ENCODE data around the gene IL2RG. TPM values are rescaled to one million over a fixed set of nuclear protein-coding genes. Genes with fewer than 3 reads are reported as not detected.

IL2RG gene
- total and polyA plus RNA-seq, 4 donors = 2.2 to 4.0 (median 3.3) TPM

- Histone ChIP-seq H3K36me3 (ENCODE audit: control insufficient read depth in 4 of 4, insufficient read depth in 3 of 4, low read depth in 1 of 4, low read length in 3 of 4) (peaks cover 3 to 18% (median 8%) of the 10 kb centered on the region in 4 donors), H3K27ac (ENCODE audit: low read depth in 1 of 2, low read length in 2 of 2) (no peak overlapping the region), H3K4me3 (ENCODE audit: low read depth in 1 of 3, low read length in 3 of 3) (no peak overlapping the region), H3K4me1 (ENCODE audit: control insufficient read depth in 4 of 4, insufficient read depth in 4 of 4, low read length in 3 of 4) (peaks cover 0 to 6% (median 3%) of the 10 kb centered on the region in 4 donors), H3K9me3 (ENCODE audit: control insufficient read depth in 4 of 4, low read length in 3 of 4) (no peaks in the 10 kb centered on the region), H3K9ac (ENCODE audit: low read depth in 1 of 2, low read length in 2 of 2) (no peak overlapping the region), H3K27me3 (ENCODE audit: control insufficient read depth in 4 of 4, insufficient read depth in 4 of 4, low read length in 3 of 4) (no peaks in the 10 kb centered on the region)
- no peak for TF ChIP-seq HNF4A (conservative IDR thresholded peaks at IDR 0.05)
- TF ChIP-seq NR2F2 (IDR thresholded peaks at IDR 0.05) = no peak
- no peak for TF ChIP-seq CTCF (IDR thresholded peaks at IDR 0.05; ENCODE audit: low read depth, low read length, missing input control)
- TF ChIP-seq ATF3 (IDR thresholded peaks at IDR 0.05) = no peak
- no peak for TF ChIP-seq FOXA2 (IDR thresholded peaks at IDR 0.05)
- no peak for DNase-seq (ENCODE audit: low spot score)
- 62% methylated on average over 6 of the region's 6 CpGs for WGBS
Measured at GRCh38 chrX:71143508-71143907, 32.1 kb upstream of the IL2RG start.

DNA sequence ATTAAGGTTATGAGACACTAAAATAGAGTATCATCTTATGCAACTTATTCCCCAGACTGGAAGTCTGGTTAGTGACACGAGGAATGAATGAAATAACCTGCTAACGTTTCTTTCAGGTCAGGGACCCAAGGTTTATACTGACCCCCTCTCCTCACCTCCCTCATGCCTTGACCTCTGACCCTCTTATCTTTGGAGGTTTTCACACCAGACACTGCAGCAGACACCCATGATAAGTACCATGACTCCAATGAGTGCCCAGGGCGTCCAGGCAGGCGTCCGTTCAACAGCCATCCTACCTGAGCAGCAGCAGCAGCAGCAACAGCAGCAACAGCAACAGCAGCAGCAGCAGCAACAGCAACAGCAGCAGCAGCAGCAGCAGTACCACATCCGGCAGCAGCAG is 29.1 kb upstream of the IL2RG start:
- DNase-seq (ENCODE audit: low spot score) = no peak
- Histone ChIP-seq H3K9ac (ENCODE audit: low read depth in 1 of 2, low read length in 2 of 2) (no peak overlapping the region), H3K27ac (ENCODE audit: low read depth in 1 of 2, low read length in 2 of 2) (no peak overlapping the region), H3K9me3 (ENCODE audit: control insufficient read depth in 4 of 4, low read length in 3 of 4) (no peaks in the 10 kb centered on the region), H3K27me3 (ENCODE audit: control insufficient read depth in 4 of 4, insufficient read depth in 4 of 4, low read length in 3 of 4) (no peaks in the 10 kb centered on the region), H3K4me1 (ENCODE audit: control insufficient read depth in 4 of 4, insufficient read depth in 4 of 4, low read length in 3 of 4) (peaks cover 0 to 6% (median 1%) of the 10 kb centered on the region in 4 donors), H3K4me3 (ENCODE audit: low read depth in 1 of 3, low read length in 3 of 3) (no peak overlapping the region), H3K36me3 (ENCODE audit: control insufficient read depth in 4 of 4, insufficient read depth in 3 of 4, low read depth in 1 of 4, low read length in 3 of 4) (peaks cover 11 to 43% (median 17%) of the 10 kb centered on the region in 4 donors)
- TF ChIP-seq HNF4G (IDR thresholded peaks at IDR 0.05) (no peak), HNF4A (conservative IDR thresholded peaks at IDR 0.05) (no peak), RXRA (IDR thresholded peaks at IDR 0.05) (no peak), NR2F2 (IDR thresholded peaks at IDR 0.05) (no peak), FOXA1 (IDR thresholded peaks at IDR 0.05) (no peak), FOXA2 (IDR thresholded peaks at IDR 0.05) (no peak), YY1 (IDR thresholded peaks at IDR 0.05) (no peak), CTCF (IDR thresholded peaks at IDR 0.05; ENCODE audit: low read depth, low read length, missing input control) (no peak), GABPA (IDR thresholded peaks at IDR 0.05 in 1 of 2, conservative IDR thresholded peaks at IDR 0.05 in 1 of 2) (no peak), RAD21 (IDR thresholded peaks at IDR 0.05) (no peak), TAF1 (conservative IDR thresholded peaks at IDR 0.05) (no peak), EGR1 (IDR thresholded peaks at IDR 0.05; ENCODE audit: low read depth in 2 of 2) (no peak), ATF3 (IDR thresholded peaks at IDR 0.05) (no peak), MAX (IDR thresholded peaks at IDR 0.05) (no peak), SP1 (IDR thresholded peaks at IDR 0.05) (no peak)
- TF ChIP-seq, protein P1, sequence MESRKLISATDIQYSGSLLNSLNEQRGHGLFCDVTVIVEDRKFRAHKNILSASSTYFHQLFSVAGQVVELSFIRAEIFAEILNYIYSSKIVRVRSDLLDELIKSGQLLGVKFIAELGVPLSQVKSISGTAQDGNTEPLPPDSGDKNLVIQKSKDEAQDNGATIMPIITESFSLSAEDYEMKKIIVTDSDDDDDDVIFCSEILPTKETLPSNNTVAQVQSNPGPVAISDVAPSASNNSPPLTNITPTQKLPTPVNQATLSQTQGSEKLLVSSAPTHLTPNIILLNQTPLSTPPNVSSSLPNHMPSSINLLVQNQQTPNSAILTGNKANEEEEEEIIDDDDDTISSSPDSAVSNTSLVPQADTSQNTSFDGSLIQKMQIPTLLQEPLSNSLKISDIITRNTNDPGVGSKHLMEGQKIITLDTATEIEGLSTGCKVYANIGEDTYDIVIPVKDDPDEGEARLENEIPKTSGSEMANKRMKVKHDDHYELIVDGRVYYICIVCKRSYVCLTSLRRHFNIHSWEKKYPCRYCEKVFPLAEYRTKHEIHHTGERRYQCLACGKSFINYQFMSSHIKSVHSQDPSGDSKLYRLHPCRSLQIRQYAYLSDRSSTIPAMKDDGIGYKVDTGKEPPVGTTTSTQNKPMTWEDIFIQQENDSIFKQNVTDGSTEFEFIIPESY (IDR thresholded peaks at IDR 0.05) = no peak
- 88% methylated on average over 6 of the region's 6 CpGs for WGBS

All from liver (tissue), 9 donors.